Endothelial cell of umbilical vein (primary cell): ENCODE results near the gene CSRP1.

Experiments used
- EZH2 ChIP-seq: IDR thresholded peaks from 2 replicates; pipeline ENCODE4 v1.6.1; 2012; ENCODE audit warnings: borderline replicate concordance, low read depth, mild to moderate bottlenecking, moderate library complexity, low read length, inconsistent platforms; ENCODE audit not compliant: severe bottlenecking
- JUN ChIP-seq: IDR thresholded peaks from 2 replicates; pipeline ENCODE4 v1.6.1; 2011; ENCODE audit warnings: borderline replicate concordance, low read depth; ENCODE audit not compliant: insufficient read length, insufficient read depth
- POLR2A ChIP-seq: IDR thresholded peaks from 2 replicates; pipeline ENCODE4 v1.6.1; 2012; ENCODE audit warnings: low read depth, mild to moderate bottlenecking, control low read depth, low read length
- POLR2AphosphoS5 ChIP-seq: IDR thresholded peaks from 2 replicates; pipeline ENCODE4 v1.6.1; 2012; ENCODE audit warnings: low read depth, mild to moderate bottlenecking, control low read depth, low read length, moderate library complexity; ENCODE audit not compliant: insufficient read depth
- TF ChIP-seq, protein P1 (sequence below), 2 donors: IDR thresholded peaks; 1 replicate in 1 of 2; 2 replicates in 1 of 2; pipeline ENCODE4 v1.5.1; 2011; ENCODE audit warnings: low read length in 2 of 2, mild to moderate bottlenecking in 2 of 2, moderate library complexity in 2 of 2, control low read depth in 1 of 2, inconsistent platforms in 1 of 2, low read depth in 1 of 2; ENCODE audit not compliant: insufficient read depth in 1 of 2; ENCODE audit errors: extremely low read depth in 1 of 2
- TF ChIP-seq, protein P2 (sequence below): IDR thresholded peaks from 2 replicates; pipeline ENCODE4 v1.6.1; 2011; ENCODE audit not compliant: insufficient read depth, insufficient read length

DNA sequence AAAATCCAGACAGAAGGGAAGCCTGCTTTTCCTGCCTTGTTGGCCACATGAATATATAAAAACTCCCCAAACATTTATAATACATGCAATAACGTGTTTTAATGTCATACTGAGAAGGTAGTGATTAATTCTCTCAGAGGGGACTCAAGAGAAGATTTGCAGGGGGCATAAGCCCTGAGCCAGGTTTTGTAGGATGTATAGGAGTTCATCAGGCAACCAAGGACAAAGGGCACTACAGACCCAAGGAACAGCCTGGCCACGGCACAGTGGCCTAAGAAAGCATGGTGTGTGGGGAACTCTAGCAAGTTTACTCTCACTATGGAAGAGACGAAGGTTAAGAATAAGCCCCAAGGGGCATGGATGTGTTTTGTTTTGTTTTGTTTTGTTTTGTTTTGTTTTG lies 70.0 kb downstream of the CSRP1 start:
- TF ChIP-seq POLR2A = no peak
- TF ChIP-seq EZH2 = no peak
- TF ChIP-seq, protein P1, sequence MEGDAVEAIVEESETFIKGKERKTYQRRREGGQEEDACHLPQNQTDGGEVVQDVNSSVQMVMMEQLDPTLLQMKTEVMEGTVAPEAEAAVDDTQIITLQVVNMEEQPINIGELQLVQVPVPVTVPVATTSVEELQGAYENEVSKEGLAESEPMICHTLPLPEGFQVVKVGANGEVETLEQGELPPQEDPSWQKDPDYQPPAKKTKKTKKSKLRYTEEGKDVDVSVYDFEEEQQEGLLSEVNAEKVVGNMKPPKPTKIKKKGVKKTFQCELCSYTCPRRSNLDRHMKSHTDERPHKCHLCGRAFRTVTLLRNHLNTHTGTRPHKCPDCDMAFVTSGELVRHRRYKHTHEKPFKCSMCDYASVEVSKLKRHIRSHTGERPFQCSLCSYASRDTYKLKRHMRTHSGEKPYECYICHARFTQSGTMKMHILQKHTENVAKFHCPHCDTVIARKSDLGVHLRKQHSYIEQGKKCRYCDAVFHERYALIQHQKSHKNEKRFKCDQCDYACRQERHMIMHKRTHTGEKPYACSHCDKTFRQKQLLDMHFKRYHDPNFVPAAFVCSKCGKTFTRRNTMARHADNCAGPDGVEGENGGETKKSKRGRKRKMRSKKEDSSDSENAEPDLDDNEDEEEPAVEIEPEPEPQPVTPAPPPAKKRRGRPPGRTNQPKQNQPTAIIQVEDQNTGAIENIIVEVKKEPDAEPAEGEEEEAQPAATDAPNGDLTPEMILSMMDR (IDR thresholded peaks at IDR 0.05; ENCODE audit: extremely low read depth in 1 of 2, insufficient read depth in 1 of 2, low read depth in 1 of 2, low read length in 2 of 2) = no peak
- TF ChIP-seq, protein P2, sequence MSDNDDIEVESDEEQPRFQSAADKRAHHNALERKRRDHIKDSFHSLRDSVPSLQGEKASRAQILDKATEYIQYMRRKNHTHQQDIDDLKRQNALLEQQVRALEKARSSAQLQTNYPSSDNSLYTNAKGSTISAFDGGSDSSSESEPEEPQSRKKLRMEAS = no peak
- TF ChIP-seq POLR2AphosphoS5 = no peak
- no peak for TF ChIP-seq JUN
